Measurements from ENCODE around the gene ARMC9.

DNA sequence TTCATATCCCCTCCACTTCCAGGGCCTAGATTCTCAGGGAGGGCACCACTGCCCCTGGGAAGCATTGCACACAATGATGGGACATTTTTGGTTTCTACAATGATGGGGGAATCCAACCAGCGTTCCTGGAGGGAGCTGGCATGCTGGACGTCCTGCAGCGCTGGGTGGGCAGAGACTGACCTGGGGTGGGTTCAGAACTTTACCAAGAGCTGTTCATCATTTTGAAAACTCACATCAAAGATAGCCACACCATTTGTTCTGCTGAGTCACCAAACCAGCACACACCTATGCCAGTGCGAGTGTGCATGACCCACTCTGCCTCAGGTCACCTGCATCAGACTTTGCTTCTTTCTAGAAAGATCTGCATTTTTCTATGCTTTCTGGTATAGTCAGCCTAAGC lies 14.1 kb upstream of the ARMC9 start:
- TF ChIP-seq, protein P1, sequence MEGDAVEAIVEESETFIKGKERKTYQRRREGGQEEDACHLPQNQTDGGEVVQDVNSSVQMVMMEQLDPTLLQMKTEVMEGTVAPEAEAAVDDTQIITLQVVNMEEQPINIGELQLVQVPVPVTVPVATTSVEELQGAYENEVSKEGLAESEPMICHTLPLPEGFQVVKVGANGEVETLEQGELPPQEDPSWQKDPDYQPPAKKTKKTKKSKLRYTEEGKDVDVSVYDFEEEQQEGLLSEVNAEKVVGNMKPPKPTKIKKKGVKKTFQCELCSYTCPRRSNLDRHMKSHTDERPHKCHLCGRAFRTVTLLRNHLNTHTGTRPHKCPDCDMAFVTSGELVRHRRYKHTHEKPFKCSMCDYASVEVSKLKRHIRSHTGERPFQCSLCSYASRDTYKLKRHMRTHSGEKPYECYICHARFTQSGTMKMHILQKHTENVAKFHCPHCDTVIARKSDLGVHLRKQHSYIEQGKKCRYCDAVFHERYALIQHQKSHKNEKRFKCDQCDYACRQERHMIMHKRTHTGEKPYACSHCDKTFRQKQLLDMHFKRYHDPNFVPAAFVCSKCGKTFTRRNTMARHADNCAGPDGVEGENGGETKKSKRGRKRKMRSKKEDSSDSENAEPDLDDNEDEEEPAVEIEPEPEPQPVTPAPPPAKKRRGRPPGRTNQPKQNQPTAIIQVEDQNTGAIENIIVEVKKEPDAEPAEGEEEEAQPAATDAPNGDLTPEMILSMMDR (IDR thresholded peaks at IDR 0.05): no peak
- no peak for TF ChIP-seq POLR2AphosphoS5 (IDR thresholded peaks at IDR 0.05)
- TF ChIP-seq POLR2A (IDR thresholded peaks at IDR 0.05): no peak

Data from suprapubic skin (tissue), 4 donors.